GM12878 (cell line): ENCODE results near the gene PEX16. TPM values are rescaled to one million over a fixed set of nuclear protein-coding genes. Genes with fewer than 3 reads are reported as not detected.

Source experiments
- FOXK2 ChIP-seq: fragments of 450-650 bp; IDR thresholded peaks from 2 replicates; pipeline ENCODE4 v1.6.1; 2017; ENCODE audit warnings: mild to moderate bottlenecking, moderate library complexity
- HDAC6 ChIP-seq: fragments of 200-600 bp; sonication (generic); IDR thresholded peaks from one replicate; pipeline ENCODE4 v1.8.0; 2017; ENCODE audit warnings: antibody characterized with exemption; ENCODE audit not compliant: unreplicated experiment
- JUNB ChIP-seq: IDR thresholded peaks from 2 replicates; pipeline ENCODE4 v1.6.1; 2016; ENCODE audit warnings: antibody characterized with exemption, mild to moderate bottlenecking
- JUND ChIP-seq: IDR thresholded peaks from 2 replicates; pipeline ENCODE4 v1.6.1; 2012; ENCODE audit warnings: low read depth, mild to moderate bottlenecking, low read length, improper control_type of control experiment, moderate library complexity
- MTA3 ChIP-seq: IDR thresholded peaks from 2 replicates; pipeline ENCODE4 v1.6.1; 2012; ENCODE audit warnings: low read length, inconsistent platforms, borderline replicate concordance
- MYB ChIP-seq: fragments of 150-350 bp; IDR thresholded peaks from 2 replicates; pipeline ENCODE4 v1.6.1; 2014; ENCODE audit warnings: mild to moderate bottlenecking, low read depth, low read length, borderline replicate concordance
- NFIC ChIP-seq: IDR thresholded peaks from 2 replicates; pipeline ENCODE4 v1.6.1; 2012; ENCODE audit warnings: low read depth, mild to moderate bottlenecking, inconsistent platforms, low read length, moderate library complexity
- NRF1 ChIP-seq: conservative IDR thresholded peaks from 2 replicates; pipeline ENCODE4 v1.6.1; 2011; ENCODE audit warnings: mild to moderate bottlenecking, low read depth, low read length, improper control_type of control experiment
- POLR2AphosphoS2 ChIP-seq: IDR thresholded peaks from 2 replicates; pipeline ENCODE4 v1.6.1; 2011; ENCODE audit warnings: low read depth, mild to moderate bottlenecking, low read length, improper control_type of control experiment, moderate library complexity
- RAD51 ChIP-seq: fragments of 450-650 bp; IDR thresholded peaks from 2 replicates; pipeline ENCODE4 v1.6.1; 2016; ENCODE audit warnings: moderate library complexity, mild to moderate bottlenecking, inconsistent platforms
- SP1 ChIP-seq: IDR thresholded peaks from one replicate; pipeline ENCODE4 v1.6.1; 2011; ENCODE audit warnings: low read depth, low read length
- SPI1 ChIP-seq: IDR thresholded peaks from 2 replicates; pipeline ENCODE4 v1.6.1; 2011; ENCODE audit warnings: low read depth, mild to moderate bottlenecking, low read length, moderate library complexity, borderline replicate concordance; ENCODE audit not compliant: insufficient read depth
- SREBF1 ChIP-seq: IDR thresholded peaks from 2 replicates; pipeline ENCODE4 v1.6.1; 2012; ENCODE audit warnings: mild to moderate bottlenecking, low read length
- SRF ChIP-seq, 2 experiments: IDR thresholded peaks; 2 replicates each; pipeline ENCODE4 v1.6.1; 2011; ENCODE audit warnings: low read depth in 2 of 2, low read length in 2 of 2, mild to moderate bottlenecking in 1 of 2, moderate library complexity in 1 of 2
- SUZ12 ChIP-seq: fragments of 200-600 bp; sonication (generic); IDR thresholded peaks from one replicate; pipeline ENCODE4 v1.6.1; 2018; ENCODE audit warnings: antibody characterized with exemption, mild to moderate bottlenecking; ENCODE audit not compliant: unreplicated experiment
- TBL1XR1 ChIP-seq: IDR thresholded peaks from 2 replicates; pipeline ENCODE4 v1.6.1; 2012; ENCODE audit warnings: low read depth, low read length, improper control_type of control experiment
- polyA plus RNA-seq, 11 experiments: library from polyadenylated mRNA; depleted of rRNA in 4 of 11; unstranded in 6 of 11; stranded (reverse) in 5 of 11; fragments of >200 nt; fragmentation: Nextera tagmentation in 4 of 11; fragmentation: Illumina TruSeq in 1 of 11; extraction: Ambion mirVana in 4 of 11; extraction: Trizol in 1 of 11; gene quantifications; 1 replicate in 1 of 11; 2 replicates in 10 of 11; pipeline versions ENCODE4 v1.2.1 to v1.2.3, GENCODE V29; 2011 to 2016; ENCODE audit warnings: inconsistent platforms in 2 of 11, missing spikeins in 2 of 11, low read depth in 1 of 11
- total RNA-seq, 4 experiments: library from RNA; depleted of rRNA in 3 of 4; stranded (reverse); fragments of >200 nt in 3 of 4; fragmentation: Illumina TruSeq in 1 of 4; extraction: Trizol in 1 of 4; gene quantifications; 2 replicates each; pipeline versions ENCODE4 v1.2.1 to v1.2.3, GENCODE V29; 2013 to 2021
- TF ChIP-seq, protein P1 (sequence below): fragments of 150-350 bp; IDR thresholded peaks from 2 replicates; pipeline ENCODE4 v1.6.1; 2016; ENCODE audit warnings: low read depth, low read length
- TF ChIP-seq, protein P2 (sequence below): IDR thresholded peaks from 2 replicates; pipeline ENCODE4 v1.6.1; 2012; ENCODE audit warnings: mild to moderate bottlenecking, low read depth, low read length
- TF ChIP-seq, protein P3 (sequence below): fragments of 450-650 bp; IDR thresholded peaks from 2 replicates; pipeline ENCODE4 v1.6.1; 2017; ENCODE audit warnings: mild to moderate bottlenecking, low read depth, inconsistent platforms; ENCODE audit not compliant: poor library complexity, severe bottlenecking
- TF ChIP-seq, protein P4 (sequence below): fragments of 150-350 bp; IDR thresholded peaks from 2 replicates; pipeline ENCODE4 v1.6.1; 2014; ENCODE audit warnings: mild to moderate bottlenecking, low read depth, low read length

PEX16 gene
- total and polyA plus RNA-seq, 10 of the 15 experiments (the other 5 are each of a cell fraction or from before 2014, with no cell fraction given) = 1.4 to 53.5 (median 27.6) TPM

DNA sequence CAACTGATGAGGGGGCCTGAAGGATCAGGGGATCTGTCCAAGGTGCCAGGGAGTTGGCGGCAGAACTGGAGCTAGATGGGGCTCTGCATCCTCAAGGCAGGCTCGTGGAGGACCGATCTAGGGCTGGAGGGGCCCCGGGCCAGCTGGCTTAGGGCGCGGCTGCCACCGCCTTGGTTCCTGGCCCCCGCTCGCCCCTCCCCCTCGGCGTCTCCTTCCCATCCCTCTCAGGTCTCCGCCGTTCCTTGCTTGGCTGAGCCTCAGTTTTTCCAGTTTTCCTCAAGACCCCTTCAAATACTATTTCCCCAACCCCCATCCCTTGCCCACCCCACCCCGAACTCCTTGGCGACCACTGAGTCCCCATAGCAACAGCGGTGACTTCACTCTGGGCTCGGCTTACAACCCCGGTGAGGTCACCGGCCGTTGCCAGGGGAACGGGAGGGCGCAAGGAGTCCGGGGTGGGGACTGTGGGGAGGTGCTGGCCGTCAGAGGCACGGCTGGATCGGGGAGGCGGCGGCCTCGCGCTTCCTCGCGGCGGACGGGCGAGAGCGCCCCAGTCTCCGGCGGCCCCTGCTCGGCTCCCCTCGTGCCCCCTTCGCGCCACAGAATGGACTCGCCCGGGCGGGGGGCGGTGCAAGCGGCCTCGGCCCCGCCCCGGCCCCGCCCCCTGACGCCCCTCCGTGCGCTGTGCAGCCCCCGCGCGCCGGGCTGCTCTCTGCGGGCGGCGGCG is 18.1 kb downstream of the PEX16 start (continued):
- TF ChIP-seq, protein P1, sequence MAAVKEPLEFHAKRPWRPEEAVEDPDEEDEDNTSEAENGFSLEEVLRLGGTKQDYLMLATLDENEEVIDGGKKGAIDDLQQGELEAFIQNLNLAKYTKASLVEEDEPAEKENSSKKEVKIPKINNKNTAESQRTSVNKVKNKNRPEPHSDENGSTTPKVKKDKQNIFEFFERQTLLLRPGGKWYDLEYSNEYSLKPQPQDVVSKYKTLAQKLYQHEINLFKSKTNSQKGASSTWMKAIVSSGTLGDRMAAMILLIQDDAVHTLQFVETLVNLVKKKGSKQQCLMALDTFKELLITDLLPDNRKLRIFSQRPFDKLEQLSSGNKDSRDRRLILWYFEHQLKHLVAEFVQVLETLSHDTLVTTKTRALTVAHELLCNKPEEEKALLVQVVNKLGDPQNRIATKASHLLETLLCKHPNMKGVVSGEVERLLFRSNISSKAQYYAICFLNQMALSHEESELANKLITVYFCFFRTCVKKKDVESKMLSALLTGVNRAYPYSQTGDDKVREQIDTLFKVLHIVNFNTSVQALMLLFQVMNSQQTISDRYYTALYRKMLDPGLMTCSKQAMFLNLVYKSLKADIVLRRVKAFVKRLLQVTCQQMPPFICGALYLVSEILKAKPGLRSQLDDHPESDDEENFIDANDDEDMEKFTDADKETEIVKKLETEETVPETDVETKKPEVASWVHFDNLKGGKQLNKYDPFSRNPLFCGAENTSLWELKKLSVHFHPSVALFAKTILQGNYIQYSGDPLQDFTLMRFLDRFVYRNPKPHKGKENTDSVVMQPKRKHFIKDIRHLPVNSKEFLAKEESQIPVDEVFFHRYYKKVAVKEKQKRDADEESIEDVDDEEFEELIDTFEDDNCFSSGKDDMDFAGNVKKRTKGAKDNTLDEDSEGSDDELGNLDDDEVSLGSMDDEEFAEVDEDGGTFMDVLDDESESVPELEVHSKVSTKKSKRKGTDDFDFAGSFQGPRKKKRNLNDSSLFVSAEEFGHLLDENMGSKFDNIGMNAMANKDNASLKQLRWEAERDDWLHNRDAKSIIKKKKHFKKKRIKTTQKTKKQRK = no peak
- TF ChIP-seq SUZ12 = peak; percentile 46
- TF ChIP-seq, protein P2, sequence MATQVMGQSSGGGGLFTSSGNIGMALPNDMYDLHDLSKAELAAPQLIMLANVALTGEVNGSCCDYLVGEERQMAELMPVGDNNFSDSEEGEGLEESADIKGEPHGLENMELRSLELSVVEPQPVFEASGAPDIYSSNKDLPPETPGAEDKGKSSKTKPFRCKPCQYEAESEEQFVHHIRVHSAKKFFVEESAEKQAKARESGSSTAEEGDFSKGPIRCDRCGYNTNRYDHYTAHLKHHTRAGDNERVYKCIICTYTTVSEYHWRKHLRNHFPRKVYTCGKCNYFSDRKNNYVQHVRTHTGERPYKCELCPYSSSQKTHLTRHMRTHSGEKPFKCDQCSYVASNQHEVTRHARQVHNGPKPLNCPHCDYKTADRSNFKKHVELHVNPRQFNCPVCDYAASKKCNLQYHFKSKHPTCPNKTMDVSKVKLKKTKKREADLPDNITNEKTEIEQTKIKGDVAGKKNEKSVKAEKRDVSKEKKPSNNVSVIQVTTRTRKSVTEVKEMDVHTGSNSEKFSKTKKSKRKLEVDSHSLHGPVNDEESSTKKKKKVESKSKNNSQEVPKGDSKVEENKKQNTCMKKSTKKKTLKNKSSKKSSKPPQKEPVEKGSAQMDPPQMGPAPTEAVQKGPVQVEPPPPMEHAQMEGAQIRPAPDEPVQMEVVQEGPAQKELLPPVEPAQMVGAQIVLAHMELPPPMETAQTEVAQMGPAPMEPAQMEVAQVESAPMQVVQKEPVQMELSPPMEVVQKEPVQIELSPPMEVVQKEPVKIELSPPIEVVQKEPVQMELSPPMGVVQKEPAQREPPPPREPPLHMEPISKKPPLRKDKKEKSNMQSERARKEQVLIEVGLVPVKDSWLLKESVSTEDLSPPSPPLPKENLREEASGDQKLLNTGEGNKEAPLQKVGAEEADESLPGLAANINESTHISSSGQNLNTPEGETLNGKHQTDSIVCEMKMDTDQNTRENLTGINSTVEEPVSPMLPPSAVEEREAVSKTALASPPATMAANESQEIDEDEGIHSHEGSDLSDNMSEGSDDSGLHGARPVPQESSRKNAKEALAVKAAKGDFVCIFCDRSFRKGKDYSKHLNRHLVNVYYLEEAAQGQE = peak; percentile 90
- TF ChIP-seq SPI1 = no peak
- TF ChIP-seq FOXK2 = peak; percentile 93
- TF ChIP-seq MTA3 = no peak
- TF ChIP-seq HDAC6 = no peak
- no peak for TF ChIP-seq NFIC
- TF ChIP-seq SRF (IDR thresholded peaks at IDR 0.05; ENCODE audit: low read depth in 2 of 2, low read length in 2 of 2) = 0 out of 4 replicates have a peak, but pooled peaks of 1 of the 2 experiments have one; percentile 43
- TF ChIP-seq, protein P3, sequence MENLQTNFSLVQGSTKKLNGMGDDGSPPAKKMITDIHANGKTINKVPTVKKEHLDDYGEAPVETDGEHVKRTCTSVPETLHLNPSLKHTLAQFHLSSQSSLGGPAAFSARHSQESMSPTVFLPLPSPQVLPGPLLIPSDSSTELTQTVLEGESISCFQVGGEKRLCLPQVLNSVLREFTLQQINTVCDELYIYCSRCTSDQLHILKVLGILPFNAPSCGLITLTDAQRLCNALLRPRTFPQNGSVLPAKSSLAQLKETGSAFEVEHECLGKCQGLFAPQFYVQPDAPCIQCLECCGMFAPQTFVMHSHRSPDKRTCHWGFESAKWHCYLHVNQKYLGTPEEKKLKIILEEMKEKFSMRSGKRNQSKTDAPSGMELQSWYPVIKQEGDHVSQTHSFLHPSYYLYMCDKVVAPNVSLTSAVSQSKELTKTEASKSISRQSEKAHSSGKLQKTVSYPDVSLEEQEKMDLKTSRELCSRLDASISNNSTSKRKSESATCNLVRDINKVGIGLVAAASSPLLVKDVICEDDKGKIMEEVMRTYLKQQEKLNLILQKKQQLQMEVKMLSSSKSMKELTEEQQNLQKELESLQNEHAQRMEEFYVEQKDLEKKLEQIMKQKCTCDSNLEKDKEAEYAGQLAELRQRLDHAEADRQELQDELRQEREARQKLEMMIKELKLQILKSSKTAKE = no peak
- TF ChIP-seq POLR2AphosphoS2 = no peak
- peak; percentile 77 for TF ChIP-seq SREBF1
- TF ChIP-seq MYB = no peak
- no peak for TF ChIP-seq JUNB
- TF ChIP-seq NRF1 = no peak
- no peak for TF ChIP-seq SP1
- peak; percentile 84 for TF ChIP-seq JUND
- TF ChIP-seq RAD51 = no peak
- no peak for TF ChIP-seq TBL1XR1
- TF ChIP-seq, protein P4, sequence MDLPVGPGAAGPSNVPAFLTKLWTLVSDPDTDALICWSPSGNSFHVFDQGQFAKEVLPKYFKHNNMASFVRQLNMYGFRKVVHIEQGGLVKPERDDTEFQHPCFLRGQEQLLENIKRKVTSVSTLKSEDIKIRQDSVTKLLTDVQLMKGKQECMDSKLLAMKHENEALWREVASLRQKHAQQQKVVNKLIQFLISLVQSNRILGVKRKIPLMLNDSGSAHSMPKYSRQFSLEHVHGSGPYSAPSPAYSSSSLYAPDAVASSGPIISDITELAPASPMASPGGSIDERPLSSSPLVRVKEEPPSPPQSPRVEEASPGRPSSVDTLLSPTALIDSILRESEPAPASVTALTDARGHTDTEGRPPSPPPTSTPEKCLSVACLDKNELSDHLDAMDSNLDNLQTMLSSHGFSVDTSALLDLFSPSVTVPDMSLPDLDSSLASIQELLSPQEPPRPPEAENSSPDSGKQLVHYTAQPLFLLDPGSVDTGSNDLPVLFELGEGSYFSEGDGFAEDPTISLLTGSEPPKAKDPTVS = no peak
